OCI-LY3 (cell line): ENCODE results near the gene APBB2.

Experiments
- H2AFZ ChIP-seq: fragments of 200-600, 300-600 bp; shearing (Covaris generic); 2 replicates; pipeline ENCODE4 v1.6.0; 2014; ENCODE audit warnings: antibody characterized with exemption, low read depth, low read length
- H3K27ac ChIP-seq: fragments of 200-600, 300-600 bp; sonication (generic); 2 replicates; pipeline ENCODE4 v1.5.1; 2014; ENCODE audit warnings: mild to moderate bottlenecking, low read length, moderate library complexity, mixed read lengths
- H3K27me3 ChIP-seq: fragments of 200-600, 300-600 bp; sonication (generic); 2 replicates; pipeline ENCODE4 v1.6.1; 2014; ENCODE audit warnings: low read depth, low read length, mixed read lengths
- H3K36me3 ChIP-seq: fragments of 200-600, 300-600 bp; sonication (generic); replicated peaks from 2 replicates; pipeline ENCODE3; 2014; ENCODE audit warnings: low read depth, low read length, mixed read lengths
- H3K4me1 ChIP-seq: fragments of 300-600, 200-600 bp; sonication (generic); 2 replicates; pipeline ENCODE4 v1.6.1; 2014; ENCODE audit warnings: low read length, mixed read lengths
- H3K4me2 ChIP-seq: fragments of 200-600, 300-600 bp; sonication (generic); 2 replicates; pipeline ENCODE4 v1.6.1; 2014; ENCODE audit warnings: low read length, mixed read lengths
- H3K4me3 ChIP-seq: fragments of 300-600, 200-600 bp; sonication (generic); 2 replicates; pipeline ENCODE4 v1.5.1; 2014; ENCODE audit warnings: antibody characterized with exemption, mild to moderate bottlenecking, low read length, moderate library complexity
- H3K79me2 ChIP-seq: fragments of 300-600, 200-600 bp; shearing (Covaris generic); 2 replicates; pipeline ENCODE4 v1.6.1; 2014; ENCODE audit warnings: mild to moderate bottlenecking, low read length, mixed read lengths
- H3K9ac ChIP-seq: fragments of 300-600, 200-600 bp; shearing (Covaris generic); 2 replicates; pipeline ENCODE4 v1.6.0; 2014; ENCODE audit warnings: mild to moderate bottlenecking, low read length, moderate library complexity
- H3K9me3 ChIP-seq: fragments of 200-600, 300-600 bp; shearing (Covaris generic); 2 replicates; pipeline ENCODE4 v1.6.1; 2014; ENCODE audit warnings: low read length, mixed read lengths; ENCODE audit not compliant: insufficient read depth
- H4K20me1 ChIP-seq: fragments of 200-600, 300-600 bp; sonication (generic); 2 replicates; pipeline ENCODE4 v1.6.1; 2016; ENCODE audit warnings: low read length, mixed read lengths; ENCODE audit not compliant: insufficient read depth
- EZH2phosphoT487 ChIP-seq: fragments of 200-600 bp; shearing (Covaris generic); IDR thresholded peaks from 2 replicates; pipeline ENCODE4 v1.6.1; 2018; ENCODE audit warnings: antibody characterized with exemption, mixed run types, low read depth
- TF ChIP-seq, protein P1 (sequence below): fragments of 200-600, 300-600 bp; sonication (generic); IDR thresholded peaks from 2 replicates; pipeline ENCODE4 v1.5.1; 2014; ENCODE audit warnings: antibody characterized with exemption, low read length, low read depth

The APBB2 gene

DNA sequence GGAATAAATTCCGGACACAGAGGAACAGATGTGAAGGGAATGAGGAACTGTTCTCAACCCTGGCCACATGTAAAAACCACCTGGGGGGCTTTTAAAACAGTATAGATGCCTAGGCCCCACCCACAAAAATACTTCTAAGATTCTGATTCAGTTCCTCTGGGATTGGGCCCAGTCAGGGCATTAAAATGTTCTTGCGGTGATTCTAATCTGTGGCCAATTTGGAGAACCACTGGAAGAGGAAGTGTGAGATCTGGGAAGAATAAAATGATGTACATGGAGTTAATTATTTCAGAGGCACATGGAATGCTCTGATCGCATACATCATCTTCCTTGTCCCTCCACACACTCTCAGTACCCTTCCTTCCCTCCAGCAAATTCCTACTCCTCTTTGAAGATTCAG is 192.2 kb downstream of the APBB2 start:
- H2AFZ ChIP-seq, result no peak overlapping the region
- no peaks in the 10 kb centered on the region for H3K4me1 ChIP-seq
- H3K9ac ChIP-seq, result no peak overlapping the region
- no peaks in the 10 kb centered on the region for H3K36me3 ChIP-seq
- H4K20me1 ChIP-seq, result no peaks in the 10 kb centered on the region
- H3K79me2 ChIP-seq, result no peaks in the 10 kb centered on the region
- H3K9me3 ChIP-seq, result no peaks in the 10 kb centered on the region
- H3K4me3 ChIP-seq, result no peak overlapping the region
- no peak overlapping the region for H3K4me2 ChIP-seq
- H3K27ac ChIP-seq, result no peak overlapping the region
- TF ChIP-seq EZH2phosphoT487, result no peak
- TF ChIP-seq, protein P1, sequence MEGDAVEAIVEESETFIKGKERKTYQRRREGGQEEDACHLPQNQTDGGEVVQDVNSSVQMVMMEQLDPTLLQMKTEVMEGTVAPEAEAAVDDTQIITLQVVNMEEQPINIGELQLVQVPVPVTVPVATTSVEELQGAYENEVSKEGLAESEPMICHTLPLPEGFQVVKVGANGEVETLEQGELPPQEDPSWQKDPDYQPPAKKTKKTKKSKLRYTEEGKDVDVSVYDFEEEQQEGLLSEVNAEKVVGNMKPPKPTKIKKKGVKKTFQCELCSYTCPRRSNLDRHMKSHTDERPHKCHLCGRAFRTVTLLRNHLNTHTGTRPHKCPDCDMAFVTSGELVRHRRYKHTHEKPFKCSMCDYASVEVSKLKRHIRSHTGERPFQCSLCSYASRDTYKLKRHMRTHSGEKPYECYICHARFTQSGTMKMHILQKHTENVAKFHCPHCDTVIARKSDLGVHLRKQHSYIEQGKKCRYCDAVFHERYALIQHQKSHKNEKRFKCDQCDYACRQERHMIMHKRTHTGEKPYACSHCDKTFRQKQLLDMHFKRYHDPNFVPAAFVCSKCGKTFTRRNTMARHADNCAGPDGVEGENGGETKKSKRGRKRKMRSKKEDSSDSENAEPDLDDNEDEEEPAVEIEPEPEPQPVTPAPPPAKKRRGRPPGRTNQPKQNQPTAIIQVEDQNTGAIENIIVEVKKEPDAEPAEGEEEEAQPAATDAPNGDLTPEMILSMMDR, result no peak
- H3K27me3 ChIP-seq, result peaks cover 3% of the 10 kb centered on the region; the same call in 1 of the 2 replicates

DNA sequence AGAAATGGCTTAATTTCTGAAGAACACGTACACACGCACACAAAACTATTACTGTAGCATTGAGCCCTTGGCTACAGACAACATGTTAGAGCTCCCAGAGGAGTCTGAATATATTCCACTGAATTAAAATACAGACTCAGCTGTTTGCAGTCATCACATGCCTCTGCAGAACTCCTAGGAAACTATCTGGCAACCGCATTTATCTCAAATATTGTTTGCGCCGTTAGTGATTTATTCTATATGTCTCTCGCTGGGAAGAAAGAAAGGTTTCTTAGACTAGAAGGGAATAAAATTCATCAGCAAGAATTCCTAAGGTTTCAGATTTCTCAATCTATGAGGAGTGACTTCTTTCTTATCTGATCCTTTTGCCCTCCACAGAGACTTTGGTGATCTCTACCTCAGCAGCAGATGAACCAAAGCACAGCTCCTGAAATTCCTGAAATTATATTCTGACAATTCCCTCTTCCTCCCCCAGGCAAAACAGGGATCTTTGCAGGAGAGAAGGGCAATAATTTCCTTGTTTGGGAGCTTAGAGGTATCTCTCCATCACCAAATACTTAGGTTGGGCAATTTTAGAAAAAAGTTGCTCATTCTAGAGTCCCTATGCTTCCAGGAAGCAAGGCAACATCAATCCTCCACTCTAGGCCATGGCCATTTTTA is 199.2 kb downstream of the APBB2 start:
- Histone ChIP-seq H4K20me1 (no peaks in the 10 kb centered on the region), H3K4me2 (no peak overlapping the region), H3K4me1 (no peaks in the 10 kb centered on the region), H2AFZ (no peak overlapping the region), H3K36me3 (no peaks in the 10 kb centered on the region), H3K9me3 (no peaks in the 10 kb centered on the region), H3K27me3 (peaks cover 3% of the 10 kb centered on the region; the same call in 1 of the 2 replicates), H3K4me3 (no peak overlapping the region), H3K27ac (no peak overlapping the region), H3K79me2 (no peaks in the 10 kb centered on the region), H3K9ac (no peak overlapping the region)
- TF ChIP-seq, protein P1, result no peak
- TF ChIP-seq EZH2phosphoT487, result no peak

DNA sequence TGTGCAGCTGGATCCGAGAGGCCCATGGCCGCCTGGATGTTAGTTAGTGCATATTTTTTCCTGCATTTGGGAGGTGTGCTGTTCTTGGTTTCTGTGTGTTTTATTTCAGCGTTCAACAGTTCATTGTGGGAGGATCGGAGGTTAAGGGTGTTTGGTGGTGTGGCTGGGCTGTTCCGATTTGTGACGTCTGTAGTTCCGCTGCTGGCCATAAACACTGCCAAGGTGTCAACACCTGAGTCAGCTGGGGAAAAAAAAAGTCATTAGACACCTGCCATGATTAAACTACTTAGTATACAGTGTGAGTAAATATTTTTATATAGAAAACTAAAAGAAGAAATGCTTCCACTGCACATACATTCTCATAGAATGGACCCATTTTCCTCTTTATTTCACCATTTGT is 200.2 kb downstream of the APBB2 start:
- Histone ChIP-seq H3K9me3 (no peaks in the 10 kb centered on the region), H3K9ac (no peak overlapping the region), H4K20me1 (no peaks in the 10 kb centered on the region), H3K79me2 (no peaks in the 10 kb centered on the region), H3K4me3 (no peak overlapping the region), H3K4me1 (no peaks in the 10 kb centered on the region), H2AFZ (no peak overlapping the region), H3K27ac (no peak overlapping the region), H3K4me2 (no peak overlapping the region), H3K36me3 (no peaks in the 10 kb centered on the region), H3K27me3 (peaks cover 3% of the 10 kb centered on the region; the same call in 1 of the 2 replicates)
- TF ChIP-seq, protein P1, result no peak
- TF ChIP-seq EZH2phosphoT487, result no peak

DNA sequence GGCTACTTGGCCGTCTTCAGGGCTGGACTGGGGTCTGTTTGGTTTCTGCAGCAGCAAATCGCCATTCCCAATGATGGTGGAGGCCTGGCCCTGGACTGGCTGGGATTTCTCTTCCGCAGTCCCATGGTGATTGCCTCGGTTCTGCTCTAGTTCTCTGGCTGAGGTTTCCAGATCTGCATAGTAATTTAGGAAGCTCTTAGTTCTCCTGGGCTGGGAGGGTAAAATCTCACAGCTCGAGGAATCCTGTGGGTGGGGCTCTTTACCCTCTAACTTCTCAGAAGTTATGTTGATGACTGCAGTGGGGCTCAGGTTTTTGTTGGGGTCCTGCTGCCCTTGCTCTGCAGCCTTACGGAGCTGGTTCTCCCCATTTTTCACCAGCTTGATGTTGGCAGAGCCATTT is 200.6 kb downstream of the APBB2 start:
- Histone ChIP-seq H3K4me2 (no peak overlapping the region), H3K79me2 (no peaks in the 10 kb centered on the region), H3K36me3 (no peaks in the 10 kb centered on the region), H3K9me3 (no peaks in the 10 kb centered on the region), H4K20me1 (no peaks in the 10 kb centered on the region), H3K27me3 (peaks cover 3% of the 10 kb centered on the region; the same call in 1 of the 2 replicates), H3K4me1 (no peaks in the 10 kb centered on the region), H3K27ac (no peak overlapping the region), H3K4me3 (no peak overlapping the region), H3K9ac (no peak overlapping the region), H2AFZ (no peak overlapping the region)
- TF ChIP-seq, protein P1, result no peak
- TF ChIP-seq EZH2phosphoT487, result no peak
